ENCODE results near the gene GRK6. TPM values are rescaled to one million over a fixed set of nuclear protein-coding genes. Genes with fewer than 3 reads are reported as not detected.

The GRK6 gene
- total and polyA plus RNA-seq, 2 experiments from 2014 or later: 13.0 to 56.8 TPM

GRCh38 chr5:177471610-177472356, 45.3 kb downstream of the GRK6 start (continued):
- TF ChIP-seq ZNF114 (CRISPR knock-in tag; IDR thresholded peaks at IDR 0.05): no peak
- TF ChIP-seq CTCF (conservative IDR thresholded peaks at IDR 0.05; ENCODE audit: low read depth in 2 of 2): no peak
- no peak for TF ChIP-seq EZH2 (IDR thresholded peaks at IDR 0.05; ENCODE audit: low read depth, unreplicated experiment)
- no peak for TF ChIP-seq STAT1 (IDR thresholded peaks at IDR 0.05; ENCODE audit: unreplicated experiment)
- TF ChIP-seq NANOG (IDR thresholded peaks at IDR 0.05; ENCODE audit: borderline replicate concordance): no peak
- TF ChIP-seq POLR2AphosphoS5 (IDR thresholded peaks at IDR 0.05; ENCODE audit: low read depth): no peak
- no peak for TF ChIP-seq ZNF462 (CRISPR knock-in tag; IDR thresholded peaks at IDR 0.05)

Data from GM23338 (cell line).